GM12878 (cell line): ENCODE data around the gene IL17RC. TPM values are rescaled to one million over a fixed set of nuclear protein-coding genes. Genes with fewer than 3 reads are reported as not detected.

Experiments used
- ATAC-seq: fragments of 200-7000 bp; cut with Tn5 transposase; 3 replicates; pipeline ENCODE4 v1.9.1; 2020; ENCODE audit warnings: mild to moderate bottlenecking, moderate library complexity
- BruUV-seq: library from RNA; stranded (reverse); fragments of 400-500 nt; replicated peaks from 2 replicates; lab custom pipeline; 2021; lab: Mats Ljungman, UMichigan
- CTCF ChIA-PET: fragments of 300-600 bp; sonication (Branson Sonifier 250); formaldehyde crosslinking; extraction: SDS; loops from one replicate; lab custom pipeline; 2021; ENCODE audit warnings: inconsistent platforms; lab: Yijun Ruan, JAX
- POLR2A ChIA-PET: fragments of 350-600 bp; formaldehyde crosslinking; extraction: SDS; loops from one replicate; lab custom pipeline; 2021; ENCODE audit warnings: inconsistent platforms; lab: Charles Lee
- RAD21 ChIA-PET: fragments of 300-600 bp; sonication (Branson Sonifier 250); formaldehyde crosslinking; loops from one replicate; lab custom pipeline; 2023; ENCODE audit warnings: antibody characterized with exemption; ENCODE audit not compliant: unreplicated experiment; lab: Charles Lee
- SMC1A ChIA-PET: fragments of 300-600 bp; sonication (Branson Sonifier 250); formaldehyde crosslinking; loops from one replicate; lab custom pipeline; 2023; ENCODE audit not compliant: unreplicated experiment, uncharacterized antibody; lab: Charles Lee
- DNase-seq: peaks from one replicate; pipeline ENCODE4 v3.0.0-alpha.2; 2011; ENCODE audit warnings: low read depth, low spot score
- FAIRE-seq: peaks from 3 replicates; lab custom pipeline; 2011; peaks lifted over from hg19 to GRCh38; lab: Jason Lieb, UNC
- H2AFZ ChIP-seq: 2 replicates; pipeline ENCODE4 v1.6.0; 2011; ENCODE audit warnings: low read depth, low read length, control low read depth; ENCODE audit not compliant: control insufficient read depth
- H3K27ac ChIP-seq: 2 replicates; pipeline ENCODE4 v1.5.1; 2011; ENCODE audit warnings: control low read depth; ENCODE audit not compliant: control insufficient read depth, insufficient read depth
- H3K27me3 ChIP-seq, 2 experiments: replicated peaks in 1 of 2; 2 replicates each; pipeline versions ENCODE4 v1.6.0 to v1.6.1; 2011; ENCODE audit warnings: low read length in 1 of 2; ENCODE audit not compliant: control insufficient read depth in 2 of 2, insufficient read depth in 2 of 2
- H3K36me3 ChIP-seq, 2 experiments: 2 replicates each; pipeline ENCODE4 v1.5.1; 2011; ENCODE audit warnings: low read length in 1 of 2; ENCODE audit not compliant: control insufficient read depth in 2 of 2, insufficient read depth in 2 of 2
- H3K4me1 ChIP-seq: 2 replicates; pipeline ENCODE4 v1.6.1; 2011; ENCODE audit warnings: mild to moderate bottlenecking, low read length, moderate library complexity, mixed read lengths; ENCODE audit not compliant: control insufficient read depth, insufficient read depth
- H3K4me2 ChIP-seq: 2 replicates; pipeline ENCODE4 v1.6.0; 2011; ENCODE audit warnings: control low read depth; ENCODE audit not compliant: control insufficient read depth, insufficient read depth
- H3K4me3 ChIP-seq: fragments of 200-600 bp; sonication (generic); 2 replicates; pipeline ENCODE4 v1.5.1; 2016
- H3K79me2 ChIP-seq: 2 replicates; pipeline ENCODE4 v1.6.0; 2011; ENCODE audit warnings: low read length; ENCODE audit not compliant: control insufficient read depth, insufficient read depth
- H3K9ac ChIP-seq: 2 replicates; pipeline ENCODE4 v1.8.0; 2011; ENCODE audit warnings: low read length, control low read depth, mixed read lengths; ENCODE audit not compliant: control insufficient read depth, insufficient read depth
- H3K9me3 ChIP-seq: replicated peaks from 3 replicates; pipeline ENCODE4 v1.5.1; 2011; ENCODE audit warnings: mild to moderate bottlenecking, low read length; ENCODE audit not compliant: control insufficient read depth, insufficient read depth
- H4K20me1 ChIP-seq: 2 replicates; pipeline ENCODE4 v1.6.0; 2011; ENCODE audit not compliant: control insufficient read depth, insufficient read depth
- CHD2 ChIP-seq: IDR thresholded peaks from 2 replicates; pipeline ENCODE4 v1.6.1; 2011; ENCODE audit warnings: low read depth, low read length, improper control_type of control experiment, borderline replicate concordance
- KAT2A ChIP-seq: conservative IDR thresholded peaks from 2 replicates; pipeline ENCODE4 v1.6.1; 2011; ENCODE audit warnings: low read depth, low read length; ENCODE audit not compliant: control insufficient read depth
- TAF1 ChIP-seq: IDR thresholded peaks from 2 replicates; pipeline ENCODE4 v1.6.1; 2011; ENCODE audit warnings: mild to moderate bottlenecking, low read depth, low read length, borderline replicate concordance
- TCF12 ChIP-seq: IDR thresholded peaks from 2 replicates; pipeline ENCODE4 v1.6.1; 2011; ENCODE audit warnings: low read depth, mild to moderate bottlenecking, low read length
- WGBS: methylation state at CpG from one replicate; pipeline ENCODE4 v1.1.6; 2016; ENCODE audit warnings: low lambda C conversion rate; ENCODE audit not compliant: insufficient replicate concordance, insufficient coverage; ENCODE audit errors: missing lambda C conversion rate; 5-methylcytosine and 5-hydroxymethylcytosine counted together
- in situ Hi-C: fragments of 300-500 bp; cut with MboI; formaldehyde crosslinking; loops from 9 replicates; pipeline ENCODE4 v1.14.3; 2018; ENCODE audit warnings: mixed read lengths
- intact Hi-C: fragments of 100-400 bp; cut with micrococcal nuclease; formaldehyde crosslinking; loops from one replicate; pipeline ENCODE4 v1.14.2; 2022; ENCODE audit not compliant: unreplicated experiment
- polyA plus RNA-seq, 11 experiments: library from polyadenylated mRNA; depleted of rRNA in 4 of 11; unstranded in 6 of 11; stranded (reverse) in 5 of 11; fragments of >200 nt; fragmentation: Nextera tagmentation in 4 of 11; fragmentation: Illumina TruSeq in 1 of 11; extraction: Ambion mirVana in 4 of 11; extraction: Trizol in 1 of 11; gene quantifications; 1 replicate in 1 of 11; 2 replicates in 10 of 11; pipeline versions ENCODE4 v1.2.1 to v1.2.3, GENCODE V29; 2011 to 2016; ENCODE audit warnings: inconsistent platforms in 2 of 11, missing spikeins in 2 of 11, low read depth in 1 of 11
- total RNA-seq, 4 experiments: library from RNA; depleted of rRNA in 3 of 4; stranded (reverse); fragments of >200 nt in 3 of 4; fragmentation: Illumina TruSeq in 1 of 4; extraction: Trizol in 1 of 4; gene quantifications; 2 replicates each; pipeline versions ENCODE4 v1.2.1 to v1.2.3, GENCODE V29; 2013 to 2021
- TF ChIP-seq, protein P1 (sequence below): fragments of 450-650 bp; IDR thresholded peaks from 2 replicates; pipeline ENCODE4 v1.6.1; 2018; ENCODE audit warnings: mild to moderate bottlenecking, low read depth, moderate library complexity; ENCODE audit not compliant: partially characterized antibody

Gene IL17RC
- total and polyA plus RNA-seq, 10 of the 15 experiments (the other 5 are each of a cell fraction or from before 2014, with no cell fraction given), result 0.07 to 4.4 (median 0.34) TPM; not detected in 3

DNA sequence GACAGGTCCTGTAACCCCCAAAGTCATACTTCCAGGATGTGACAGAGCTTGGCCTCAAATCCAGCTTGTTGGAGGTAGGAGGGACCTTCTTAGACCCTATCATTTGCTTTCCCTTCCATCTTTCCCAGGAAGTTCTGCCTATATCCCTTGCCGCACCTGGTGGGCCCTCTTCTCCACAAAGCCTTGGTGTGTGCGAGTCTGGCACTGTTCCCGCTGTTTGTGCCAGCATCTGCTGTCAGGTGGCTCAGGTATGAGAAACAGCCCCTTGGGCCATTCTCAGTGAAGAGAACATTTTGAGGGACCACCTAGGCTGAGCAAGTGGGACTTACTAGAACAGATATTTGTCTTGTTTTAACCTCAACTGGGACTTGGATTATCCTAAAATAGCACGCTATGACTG lies 13.0 kb upstream of the IL17RC start:
- H2AFZ ChIP-seq, result no peak overlapping the region
- no peaks in the 10 kb centered on the region for H3K27me3 ChIP-seq
- H3K36me3 ChIP-seq, result no peaks in the 10 kb centered on the region
- no peak overlapping the region for H3K4me2 ChIP-seq
- in situ Hi-C loops (no loop called here), intact Hi-C loops (no loop called here)
- no peaks in the 10 kb centered on the region for H3K9me3 ChIP-seq
- ATAC-seq (no peak), DNase-seq (no peak), FAIRE-seq (no peak)
- no peak overlapping the region for H3K9ac ChIP-seq
- CTCF ChIA-PET, result interaction anchor here (0.9 kb wide), 1 partner anchor 28 kb away, joined by 3 read pairs; no protein-coding TSS in a partner anchor
- 84% methylated on average over 4 of the region's 4 CpGs for WGBS
- BruUV-seq, result no TSS peak
- TF ChIP-seq TAF1 (no peak), KAT2A (no peak), TCF12 (no peak), CHD2 (no peak)
- TF ChIP-seq, protein P1, sequence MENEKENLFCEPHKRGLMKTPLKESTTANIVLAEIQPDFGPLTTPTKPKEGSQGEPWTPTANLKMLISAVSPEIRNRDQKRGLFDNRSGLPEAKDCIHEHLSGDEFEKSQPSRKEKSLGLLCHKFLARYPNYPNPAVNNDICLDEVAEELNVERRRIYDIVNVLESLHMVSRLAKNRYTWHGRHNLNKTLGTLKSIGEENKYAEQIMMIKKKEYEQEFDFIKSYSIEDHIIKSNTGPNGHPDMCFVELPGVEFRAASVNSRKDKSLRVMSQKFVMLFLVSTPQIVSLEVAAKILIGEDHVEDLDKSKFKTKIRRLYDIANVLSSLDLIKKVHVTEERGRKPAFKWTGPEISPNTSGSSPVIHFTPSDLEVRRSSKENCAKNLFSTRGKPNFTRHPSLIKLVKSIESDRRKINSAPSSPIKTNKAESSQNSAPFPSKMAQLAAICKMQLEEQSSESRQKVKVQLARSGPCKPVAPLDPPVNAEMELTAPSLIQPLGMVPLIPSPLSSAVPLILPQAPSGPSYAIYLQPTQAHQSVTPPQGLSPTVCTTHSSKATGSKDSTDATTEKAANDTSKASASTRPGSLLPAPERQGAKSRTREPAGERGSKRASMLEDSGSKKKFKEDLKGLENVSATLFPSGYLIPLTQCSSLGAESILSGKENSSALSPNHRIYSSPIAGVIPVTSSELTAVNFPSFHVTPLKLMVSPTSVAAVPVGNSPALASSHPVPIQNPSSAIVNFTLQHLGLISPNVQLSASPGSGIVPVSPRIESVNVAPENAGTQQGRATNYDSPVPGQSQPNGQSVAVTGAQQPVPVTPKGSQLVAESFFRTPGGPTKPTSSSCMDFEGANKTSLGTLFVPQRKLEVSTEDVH, result no peak
- no peak overlapping the region for H3K4me3 ChIP-seq
- SMC1A ChIA-PET, result no interaction called here
- no peak overlapping the region for H3K27ac ChIP-seq
- H3K4me1 ChIP-seq, result peaks cover 8% of the 10 kb centered on the region
- no peaks in the 10 kb centered on the region for H4K20me1 ChIP-seq
- POLR2A ChIA-PET, result no interaction called here
- H3K79me2 ChIP-seq, result no peaks in the 10 kb centered on the region
- RAD21 ChIA-PET, result no interaction called here
